ENCODE data around the gene SIN3B. TPM values are rescaled to one million over a fixed set of nuclear protein-coding genes. Genes with fewer than 3 reads are reported as not detected.

SIN3B gene
- polyA plus RNA-seq, 1 donor from 2014 or later = 31.2 TPM

DNA sequence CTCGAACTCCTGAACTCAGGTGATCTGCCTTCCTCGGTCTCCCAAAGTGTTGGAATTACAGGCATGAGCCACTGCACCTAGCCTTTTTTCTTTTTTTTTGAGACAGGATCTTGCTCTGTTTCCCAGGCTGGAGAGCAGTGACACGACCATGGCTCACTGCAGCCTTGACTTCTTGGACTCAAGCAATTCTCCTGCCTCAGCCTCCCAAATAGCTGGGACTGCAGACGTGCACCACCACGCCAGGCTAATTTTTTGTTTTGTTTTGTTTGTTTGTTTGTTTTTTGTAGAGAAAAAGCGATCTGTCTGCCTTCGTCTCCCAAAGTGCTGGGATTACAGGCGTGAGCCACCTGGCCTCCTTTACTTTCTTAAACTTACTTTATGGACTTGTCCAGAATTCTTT lies 6.5 kb upstream of the SIN3B start:
- TF ChIP-seq POLR2AphosphoS5 (IDR thresholded peaks at IDR 0.05) (no peak), RAD21 (conservative IDR thresholded peaks at IDR 0.05) (no peak), EZH2 (IDR thresholded peaks at IDR 0.05; ENCODE audit: borderline replicate concordance, insufficient read depth, low read length, poor library complexity, severe bottlenecking) (no peak), MXI1 (conservative IDR thresholded peaks at IDR 0.05; ENCODE audit: poor library complexity, severe bottlenecking) (no peak), SMC3 (conservative IDR thresholded peaks at IDR 0.05; ENCODE audit: poor library complexity) (no peak), TAF1 (IDR thresholded peaks at IDR 0.05; ENCODE audit: low read depth) (no peak), EP300 (conservative IDR thresholded peaks at IDR 0.05; ENCODE audit: poor library complexity, severe bottlenecking) (no peak), CTCF (IDR thresholded peaks at IDR 0.05; ENCODE audit: poor library complexity, severe bottlenecking) (no peak)
- TF ChIP-seq, protein P1, sequence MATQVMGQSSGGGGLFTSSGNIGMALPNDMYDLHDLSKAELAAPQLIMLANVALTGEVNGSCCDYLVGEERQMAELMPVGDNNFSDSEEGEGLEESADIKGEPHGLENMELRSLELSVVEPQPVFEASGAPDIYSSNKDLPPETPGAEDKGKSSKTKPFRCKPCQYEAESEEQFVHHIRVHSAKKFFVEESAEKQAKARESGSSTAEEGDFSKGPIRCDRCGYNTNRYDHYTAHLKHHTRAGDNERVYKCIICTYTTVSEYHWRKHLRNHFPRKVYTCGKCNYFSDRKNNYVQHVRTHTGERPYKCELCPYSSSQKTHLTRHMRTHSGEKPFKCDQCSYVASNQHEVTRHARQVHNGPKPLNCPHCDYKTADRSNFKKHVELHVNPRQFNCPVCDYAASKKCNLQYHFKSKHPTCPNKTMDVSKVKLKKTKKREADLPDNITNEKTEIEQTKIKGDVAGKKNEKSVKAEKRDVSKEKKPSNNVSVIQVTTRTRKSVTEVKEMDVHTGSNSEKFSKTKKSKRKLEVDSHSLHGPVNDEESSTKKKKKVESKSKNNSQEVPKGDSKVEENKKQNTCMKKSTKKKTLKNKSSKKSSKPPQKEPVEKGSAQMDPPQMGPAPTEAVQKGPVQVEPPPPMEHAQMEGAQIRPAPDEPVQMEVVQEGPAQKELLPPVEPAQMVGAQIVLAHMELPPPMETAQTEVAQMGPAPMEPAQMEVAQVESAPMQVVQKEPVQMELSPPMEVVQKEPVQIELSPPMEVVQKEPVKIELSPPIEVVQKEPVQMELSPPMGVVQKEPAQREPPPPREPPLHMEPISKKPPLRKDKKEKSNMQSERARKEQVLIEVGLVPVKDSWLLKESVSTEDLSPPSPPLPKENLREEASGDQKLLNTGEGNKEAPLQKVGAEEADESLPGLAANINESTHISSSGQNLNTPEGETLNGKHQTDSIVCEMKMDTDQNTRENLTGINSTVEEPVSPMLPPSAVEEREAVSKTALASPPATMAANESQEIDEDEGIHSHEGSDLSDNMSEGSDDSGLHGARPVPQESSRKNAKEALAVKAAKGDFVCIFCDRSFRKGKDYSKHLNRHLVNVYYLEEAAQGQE (IDR thresholded peaks at IDR 0.05; ENCODE audit: borderline replicate concordance) = no peak
- Histone ChIP-seq H2AFZ (ENCODE audit: low read depth, low read length) (no peak overlapping the region), H3K9ac (ENCODE audit: low read length) (no peak overlapping the region)

GRCh38 chr19:16824658-16825311 lies 4.4 kb upstream of the SIN3B start:
- TF ChIP-seq, protein P1 (IDR thresholded peaks at IDR 0.05; ENCODE audit: borderline replicate concordance) = no peak
- TF ChIP-seq TAF1 (IDR thresholded peaks at IDR 0.05; ENCODE audit: low read depth) (no peak), SMC3 (conservative IDR thresholded peaks at IDR 0.05; ENCODE audit: poor library complexity) (no peak)
- Histone ChIP-seq H3F3A (ENCODE audit: insufficient read depth, low read length, poor library complexity, severe bottlenecking) (no peaks in the 10 kb centered on the region), H3K27ac (ENCODE audit: low read length) (no peak overlapping the region), H3K4me3 (ENCODE audit: low read length) (no peak overlapping the region), H3K9ac (ENCODE audit: low read length) (no peak overlapping the region), H2AFZ (ENCODE audit: low read depth, low read length) (no peak overlapping the region), H3K4me2 (ENCODE audit: low read length) (no peak overlapping the region), H3K36me3 (ENCODE audit: insufficient read depth, low read length) (no peaks in the 10 kb centered on the region), H3K79me2 (replicated peaks; ENCODE audit: insufficient read depth, low read length) (peaks cover 10% of the 10 kb centered on the region), H4K20me1 (ENCODE audit: insufficient read depth) (no peaks in the 10 kb centered on the region), H3K9me2 (ENCODE audit: insufficient read depth, low read length) (no peaks in the 10 kb centered on the region), H3K27me3 (ENCODE audit: insufficient read depth, low read depth, low read length) (no peaks in the 10 kb centered on the region), H3K9me3 (ENCODE audit: low read length) (no peaks in the 10 kb centered on the region)

More for the DNA sequence above, 6.5 kb upstream of the SIN3B start:
- H3K27ac ChIP-seq (ENCODE audit: low read length) = no peak overlapping the region
- H3K4me3 ChIP-seq (ENCODE audit: low read length) = no peak overlapping the region
- H3K9me3 ChIP-seq (ENCODE audit: low read length) = no peaks in the 10 kb centered on the region
- H3K4me2 ChIP-seq (ENCODE audit: low read length) = no peak overlapping the region
- no peaks in the 10 kb centered on the region for H3K27me3 ChIP-seq (ENCODE audit: insufficient read depth, low read depth, low read length)
- H4K20me1 ChIP-seq (ENCODE audit: insufficient read depth) = no peaks in the 10 kb centered on the region
- no peaks in the 10 kb centered on the region for H3K36me3 ChIP-seq (ENCODE audit: insufficient read depth, low read length)
- no peaks in the 10 kb centered on the region for H3F3A ChIP-seq (ENCODE audit: insufficient read depth, low read length, poor library complexity, severe bottlenecking)
- no peaks in the 10 kb centered on the region for H3K79me2 ChIP-seq (replicated peaks; ENCODE audit: insufficient read depth, low read length)
- no peaks in the 10 kb centered on the region for H3K9me2 ChIP-seq (ENCODE audit: insufficient read depth, low read length)
